Endothelial cell of hepatic sinusoid (primary cell): Measurements from ENCODE around the gene ANXA9.

Experiments
- in situ Hi-C: cut with HindIII; loops from 2 replicates; pipeline ENCODE4 v1.10.0; 2017; ENCODE audit warnings: low sequenced_read_pairs

The ANXA9 gene

GRCh38 chr1:151002051-151002450, 20.0 kb downstream of the ANXA9 start:
- in situ Hi-C loops = loop anchor here (5.0 kb wide), 1 partner anchor 50 kb away; no protein-coding TSS in a partner anchor

DNA sequence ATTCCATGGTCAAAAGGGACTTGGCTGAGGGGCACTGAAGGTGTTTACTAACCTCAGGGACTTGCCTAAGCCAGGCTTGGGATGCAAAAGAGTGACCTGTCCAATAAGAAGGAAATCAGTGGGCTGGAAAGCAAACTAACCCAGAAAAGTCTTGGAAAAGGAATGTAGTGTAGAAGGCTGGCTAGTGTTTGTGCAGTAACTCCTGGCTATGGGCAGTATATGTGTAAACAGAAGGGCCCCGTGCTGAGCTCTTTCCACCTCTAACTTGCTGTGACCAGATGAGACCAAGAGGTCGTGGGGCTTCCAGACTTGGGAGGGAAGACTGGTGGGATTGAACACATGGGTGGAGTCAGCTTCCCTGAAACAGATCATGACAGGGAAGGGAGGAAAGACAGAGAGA, 20.5 kb downstream of the ANXA9 start:
- in situ Hi-C loops = loop anchor here (5.0 kb wide), 1 partner anchor 50 kb away; no protein-coding TSS in a partner anchor

- in situ Hi-C loops = loop anchor here (5.0 kb wide), 1 partner anchor 49 kb away; no protein-coding TSS in a partner anchor
Observed at GRCh38 chr1:151003180-151003579, 21.1 kb downstream of the ANXA9 start.

GRCh38 chr1:151005729-151006319, 23.7 kb downstream of the ANXA9 start:
- in situ Hi-C loops = no loop called here

GRCh38 chr1:151006327-151007052, 24.4 kb downstream of the ANXA9 start, which contains the start of gene MINDY1:
TSS of gene MINDY1 (minus strand) at chr1:151006902. CDS start at chr1:151002617, 4,285 bp downstream.
- in situ Hi-C loops = no loop called here

- in situ Hi-C loops = no loop called here
Observed at GRCh38 chr1:151007853-151008243, 25.8 kb downstream of the ANXA9 start.

GRCh38 chr1:151008244-151009205, 26.4 kb downstream of the ANXA9 start, which contains the start of gene PRUNE1:
TSS of gene PRUNE1 (plus strand) at chr1:151008449. CDS start at chr1:151008633, 184 bp downstream.
- in situ Hi-C loops = no loop called here

DNA sequence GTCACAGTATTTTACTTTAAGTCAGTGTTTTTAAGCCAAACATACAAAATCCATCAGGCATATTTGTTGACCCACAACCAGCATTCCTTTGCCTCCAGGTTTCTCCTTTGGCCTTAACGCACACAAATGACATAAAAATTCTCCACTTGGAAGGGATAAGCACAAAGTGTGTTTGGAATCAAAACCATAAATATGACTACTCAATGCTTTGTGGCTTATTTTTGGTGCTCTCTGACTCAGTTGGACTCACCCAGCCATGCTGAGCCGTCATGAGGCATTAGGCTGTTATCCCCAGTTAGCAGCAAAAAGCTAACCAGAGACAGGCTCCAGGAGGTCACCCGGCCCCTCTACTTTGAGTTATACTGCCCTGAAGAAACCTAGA, 27.1 kb downstream of the ANXA9 start:
- in situ Hi-C loops = no loop called here

DNA sequence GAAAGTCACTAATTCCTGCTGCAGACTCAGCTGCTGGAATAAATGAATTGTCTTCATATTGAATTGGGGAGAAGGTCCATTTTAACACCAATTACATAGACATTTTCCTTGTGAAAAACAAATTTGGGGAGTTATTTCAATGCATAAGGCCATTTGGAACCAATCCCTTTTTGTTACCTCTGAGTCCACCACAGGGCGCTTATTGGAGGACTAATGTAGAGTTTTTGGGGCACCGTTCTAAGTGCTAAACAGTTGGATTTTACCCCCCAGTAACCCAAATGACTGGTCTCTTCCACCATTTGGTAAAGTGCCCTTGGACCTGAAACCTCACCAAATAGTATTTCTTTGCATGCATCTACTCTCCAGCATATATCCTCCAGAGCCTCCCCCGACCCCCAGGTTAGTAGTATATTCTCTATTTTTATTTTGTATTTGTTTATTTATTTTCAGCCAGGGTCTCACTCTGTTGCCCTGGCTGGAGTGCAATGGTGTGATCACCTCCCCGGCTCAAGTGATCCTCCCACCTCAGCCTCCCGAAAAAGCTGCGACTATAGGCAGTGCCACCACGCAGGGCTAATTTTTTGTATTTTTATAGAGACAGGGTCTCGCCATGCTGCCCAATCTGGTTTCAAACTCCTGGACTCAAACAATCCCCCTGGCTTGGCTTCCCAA, 27.7 kb downstream of the ANXA9 start:
- in situ Hi-C loops = no loop called here

DNA sequence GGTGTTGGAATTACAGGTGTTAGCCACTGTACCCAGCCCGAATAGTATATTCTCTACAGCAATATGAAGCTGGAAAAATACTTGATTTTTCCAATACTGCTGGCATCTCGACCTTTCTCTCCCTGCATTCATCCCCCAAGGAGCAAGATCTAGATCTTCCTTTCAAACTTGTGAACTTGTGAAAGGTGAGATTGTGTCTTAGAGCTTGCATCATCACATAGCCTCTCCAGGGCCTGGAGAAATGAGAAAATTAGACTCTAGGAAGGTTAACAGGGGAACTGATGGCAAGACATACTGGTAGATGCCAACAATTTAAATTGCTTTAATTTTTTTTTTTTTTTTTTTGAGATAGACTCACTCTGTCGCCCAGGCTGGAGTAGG, 28.2 kb downstream of the ANXA9 start:
- in situ Hi-C loops = no loop called here

- in situ Hi-C loops = no loop called here
Observed at GRCh38 chr1:151011154-151011850, 29.2 kb downstream of the ANXA9 start.

DNA sequence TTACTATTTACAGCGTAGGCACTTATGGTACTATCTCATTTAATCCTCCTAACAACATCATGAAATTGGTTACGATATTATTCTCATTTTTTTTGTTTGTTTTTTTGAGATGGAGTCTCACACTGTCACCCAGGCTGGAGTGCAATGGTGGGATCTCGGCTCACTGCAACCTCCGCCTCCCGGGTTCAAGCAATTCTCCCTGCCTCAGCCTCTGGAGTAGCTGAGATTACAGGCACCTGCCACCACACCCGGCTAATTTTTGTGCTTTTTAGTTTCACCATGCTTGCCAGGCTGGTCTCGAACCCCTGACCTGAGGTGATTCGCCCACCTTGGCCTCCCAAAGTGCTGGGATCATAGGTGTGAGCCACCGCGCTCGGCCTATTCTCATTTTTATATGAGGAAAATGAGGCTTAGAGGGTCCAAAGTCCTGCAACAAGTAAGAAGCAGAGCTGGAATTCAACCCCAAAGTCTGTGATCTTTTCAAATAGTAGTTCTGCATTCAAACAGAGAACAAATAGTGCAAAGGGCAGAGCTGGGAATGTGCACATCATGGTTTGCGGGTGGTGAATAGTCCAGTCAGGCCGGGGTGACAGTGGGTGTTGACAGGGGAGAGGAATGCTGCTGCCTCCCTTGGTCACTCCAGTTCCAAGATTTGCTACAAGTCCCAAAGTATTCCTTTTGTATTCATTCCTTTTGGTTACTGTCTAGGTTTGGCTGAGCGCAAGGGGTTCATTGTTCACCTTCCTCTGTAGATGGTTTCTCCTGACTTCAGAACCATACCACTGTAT, 30.8 kb downstream of the ANXA9 start:
- in situ Hi-C loops = no loop called here

GRCh38 chr1:151013518-151013917, 31.4 kb downstream of the ANXA9 start:
- in situ Hi-C loops = no loop called here

DNA sequence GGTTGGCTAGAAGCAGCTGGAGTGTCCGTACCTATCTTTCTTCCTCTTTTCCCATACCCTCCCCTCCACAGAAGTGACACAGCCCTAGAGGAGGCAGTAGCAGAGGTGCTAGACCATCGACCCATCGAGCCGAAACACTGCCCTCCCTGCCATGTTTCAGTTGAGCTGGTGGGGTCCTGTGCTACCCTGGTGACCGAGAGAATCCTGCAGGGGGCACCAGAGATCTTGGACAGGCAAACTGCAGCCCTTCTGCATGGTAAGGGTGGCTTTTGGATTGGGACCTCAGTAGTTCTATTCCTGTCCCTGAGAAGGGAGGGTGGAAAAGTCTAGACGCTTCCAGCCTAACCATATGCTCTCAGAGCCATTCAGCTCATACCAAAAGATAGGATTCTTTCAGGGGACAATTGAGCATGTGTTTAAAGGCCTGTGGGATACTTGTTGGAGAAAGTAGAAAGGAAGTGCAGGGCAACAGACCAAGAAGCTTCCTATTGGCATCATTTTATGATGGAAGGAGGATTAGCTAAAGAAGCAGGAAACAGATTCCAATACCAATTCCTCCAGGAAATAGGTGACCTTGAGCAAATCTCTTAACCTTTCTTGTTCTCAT, 42.6 kb downstream of the ANXA9 start:
- in situ Hi-C loops = loop anchor here (10.0 kb wide), 1 partner anchor 130 kb away; the partner anchor contains the start of gene TNFAIP8L2

DNA sequence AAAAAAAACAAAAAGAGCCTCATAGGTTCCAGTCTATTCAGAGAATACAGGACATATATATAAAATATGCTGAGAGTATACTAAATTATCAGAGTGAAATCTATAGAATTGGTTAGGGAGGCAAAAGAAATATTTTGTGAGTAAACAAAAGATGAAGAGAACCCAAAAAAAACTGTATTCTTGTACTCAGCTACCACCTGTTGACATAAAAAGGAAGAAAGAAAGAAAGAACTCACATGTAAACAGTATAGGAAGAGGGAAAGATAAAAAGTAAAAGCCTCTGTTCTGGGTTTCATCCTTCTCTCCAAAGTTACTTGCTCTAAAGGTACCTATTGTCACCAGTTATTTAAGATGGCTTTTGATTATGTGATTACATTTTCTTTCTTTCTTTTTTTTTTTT, 44.4 kb downstream of the ANXA9 start:
- in situ Hi-C loops = loop anchor here (10.0 kb wide), 1 partner anchor 128 kb away; the partner anchor contains the start of gene TNFAIP8L2

- in situ Hi-C loops = no loop called here
Observed at GRCh38 chr1:151032164-151032563, 50.1 kb downstream of the ANXA9 start.

DNA sequence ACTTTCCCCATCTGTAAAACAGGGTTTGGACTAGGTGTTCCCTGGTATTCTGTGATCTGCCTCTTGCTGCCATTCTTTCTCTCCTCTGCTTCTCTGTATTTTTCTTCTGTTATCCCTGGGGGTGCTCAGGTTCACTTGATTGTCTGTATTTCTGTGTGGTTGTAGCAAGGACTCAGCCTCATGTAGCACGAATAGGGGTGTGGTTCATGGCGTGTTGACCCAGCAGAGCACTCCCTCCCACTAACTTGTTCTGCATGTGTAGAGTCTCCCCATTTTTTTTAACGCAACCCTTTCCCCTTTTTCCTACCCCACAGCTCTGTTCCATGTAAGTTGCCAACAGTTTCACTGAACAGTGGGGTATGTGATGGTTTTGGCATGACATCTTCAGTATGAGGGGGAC, 53.1 kb downstream of the ANXA9 start:
- in situ Hi-C loops = no loop called here

DNA sequence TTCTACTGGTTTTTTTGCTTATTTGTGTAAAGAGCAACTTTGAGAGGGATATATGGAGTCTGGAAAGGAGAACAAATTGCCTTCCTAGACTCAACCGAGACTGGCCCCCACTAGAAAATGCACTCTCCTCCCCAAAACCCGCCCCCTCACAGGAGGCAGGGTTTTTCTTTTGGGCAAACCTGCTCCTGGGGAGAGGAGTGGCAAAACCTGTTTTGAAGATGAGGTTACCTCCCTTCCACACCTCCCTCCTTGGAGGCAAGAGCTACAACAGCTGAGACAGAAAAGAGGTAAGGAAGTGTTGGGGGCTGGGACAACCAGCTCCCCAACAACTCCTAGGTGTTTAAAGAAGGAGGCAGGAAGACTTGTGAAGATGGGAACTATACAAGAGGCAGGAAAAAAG, 54.3 kb downstream of the ANXA9 start, which contains the start of gene BNIPL:
BNIPL (plus strand) TSS at position 231 of the 400 bp plus-strand sequence; CDS start at position 371, 140 bp downstream.
- in situ Hi-C loops = no loop called here

GRCh38 chr1:151037032-151037431, 54.9 kb downstream of the ANXA9 start:
- in situ Hi-C loops = no loop called here
